ENCODE results near the gene OR4C3.

- TF ChIP-seq CTCF (IDR thresholded peaks at IDR 0.05; ENCODE audit: low read depth, low read length) (no peak), POLR2A (IDR thresholded peaks at IDR 0.05; ENCODE audit: extremely low read depth, insufficient read length) (no peak)
Observed at GRCh38 chr11:48305923-48306322, 18.8 kb upstream of the OR4C3 start, which contains the start of gene OR4S1.
